GM03348 (cell line): Measurements from ENCODE around the gene ENOPH1.
A peak's percentile ranks its signal among the peaks of the same experiment; 100 is the strongest.

Experiments used
- DNase-seq: peaks from one replicate; pipeline ENCODE4 v3.0.0; 2012; ENCODE audit warnings: low spot score

ENOPH1 gene

GRCh38 chr4:82428526-82428968 is 1.8 kb upstream of the ENOPH1 start:
- no peak for DNase-seq

GRCh38 chr4:82428969-82429727 is 1.2 kb upstream of the ENOPH1 start:
- DNase-seq = peak; percentile 98

- DNase-seq = no peak
Measured at GRCh38 chr4:82429728-82430192, 630 bp upstream of the ENOPH1 start.

- DNase-seq = peak; percentile 45
Measured at GRCh38 chr4:82430964-82431745, 765 bp downstream of the ENOPH1 start.

GRCh38 chr4:82431831-82432230 is 1.4 kb downstream of the ENOPH1 start:
- no peak for DNase-seq

- DNase-seq = no peak
Measured at GRCh38 chr4:82432596-82432995, 2.2 kb downstream of the ENOPH1 start.

- no peak for DNase-seq
Measured at GRCh38 chr4:82433791-82434190, 3.4 kb downstream of the ENOPH1 start.

GRCh38 chr4:82434949-82435348 is 4.6 kb downstream of the ENOPH1 start:
- DNase-seq = no peak

- DNase-seq = no peak
Measured at GRCh38 chr4:82436130-82436529, 5.7 kb downstream of the ENOPH1 start.

GRCh38 chr4:82436780-82437179 is 6.4 kb downstream of the ENOPH1 start:
- DNase-seq = no peak

- peak; percentile 52 for DNase-seq
Measured at GRCh38 chr4:82437285-82438005, 7.1 kb downstream of the ENOPH1 start.

GRCh38 chr4:82439088-82439487 is 8.7 kb downstream of the ENOPH1 start:
- DNase-seq = no peak

GRCh38 chr4:82447886-82448285 is 17.5 kb downstream of the ENOPH1 start:
- no peak for DNase-seq

GRCh38 chr4:82450966-82451755 is 20.8 kb downstream of the ENOPH1 start:
- DNase-seq = no peak

- no peak for DNase-seq
Measured at GRCh38 chr4:82452026-82452425, 21.6 kb downstream of the ENOPH1 start.

- no peak for DNase-seq
Measured at GRCh38 chr4:82457266-82457665, 26.9 kb downstream of the ENOPH1 start.

- no peak for DNase-seq
Measured at GRCh38 chr4:82458729-82459128, 28.3 kb downstream of the ENOPH1 start.

GRCh38 chr4:82461710-82462109 is 31.3 kb downstream of the ENOPH1 start:
- DNase-seq = no peak

GRCh38 chr4:82462415-82462831 is 32.0 kb downstream of the ENOPH1 start:
- DNase-seq = peak; percentile 94

GRCh38 chr4:82463221-82463620 is 32.8 kb downstream of the ENOPH1 start:
- no peak for DNase-seq

- DNase-seq = no peak
Measured at GRCh38 chr4:82467471-82467870, 37.1 kb downstream of the ENOPH1 start.
